Liver (tissue), 9 donors: ENCODE measurements around the gene THEM5. TPM values are rescaled to one million over a fixed set of nuclear protein-coding genes. Genes with fewer than 3 reads are reported as not detected.

ENCODE experiments used
- DNase-seq: peaks from one replicate; pipeline ENCODE4 v3.0.0-alpha.2; 2017; ENCODE audit warnings: low spot score
- H3K27ac ChIP-seq, 2 donors: one replicate each; pipeline ENCODE4 v1.7.0; 2013; ENCODE audit warnings: inconsistent platforms in 2 of 2, low read length in 2 of 2, control low read depth in 1 of 2, low read depth in 1 of 2, mild to moderate bottlenecking in 1 of 2
- H3K27me3 ChIP-seq, 4 donors: one replicate each; pipeline versions ENCODE4 v1.6.1 to v1.7.0; 2013; ENCODE audit warnings: low read length in 3 of 4, inconsistent platforms in 1 of 4, mild to moderate bottlenecking in 1 of 4, moderate library complexity in 1 of 4; ENCODE audit not compliant: control insufficient read depth in 4 of 4, insufficient read depth in 4 of 4
- H3K36me3 ChIP-seq, 4 donors: one replicate each; pipeline versions ENCODE4 v1.6.1 to v1.7.0; 2013; ENCODE audit warnings: low read length in 3 of 4, mild to moderate bottlenecking in 3 of 4, low read depth in 1 of 4, moderate library complexity in 1 of 4; ENCODE audit not compliant: control insufficient read depth in 4 of 4, insufficient read depth in 3 of 4
- H3K4me1 ChIP-seq, 4 donors: one replicate each; pipeline versions ENCODE4 v1.6.1 to v1.7.0; 2013; ENCODE audit warnings: low read length in 3 of 4, mild to moderate bottlenecking in 3 of 4, moderate library complexity in 1 of 4; ENCODE audit not compliant: control insufficient read depth in 4 of 4, insufficient read depth in 4 of 4
- H3K4me3 ChIP-seq, 3 donors: one replicate each; pipeline versions ENCODE4 v1.6.1 to v1.7.0; 2013; ENCODE audit warnings: low read length in 3 of 3, control low read depth in 1 of 3, low read depth in 1 of 3, mild to moderate bottlenecking in 1 of 3
- H3K9ac ChIP-seq, 2 donors: one replicate each; pipeline ENCODE4 v1.7.0; 2013; ENCODE audit warnings: low read length in 2 of 2, mild to moderate bottlenecking in 2 of 2, moderate library complexity in 2 of 2, control low read depth in 1 of 2, low read depth in 1 of 2
- H3K9me3 ChIP-seq, 4 donors: one replicate each; pipeline versions ENCODE4 v1.6.1 to v1.7.0; 2013; ENCODE audit warnings: low read length in 3 of 4; ENCODE audit not compliant: control insufficient read depth in 4 of 4
- EGR1 ChIP-seq, 2 donors: IDR thresholded peaks; 2 replicates each; pipeline ENCODE4 v1.6.1; 2016 to 2018; ENCODE audit warnings: antibody characterized with exemption in 2 of 2, low read depth in 2 of 2
- FOXA1 ChIP-seq: IDR thresholded peaks from 2 replicates; pipeline ENCODE4 v1.6.1; 2016; ENCODE audit warnings: antibody characterized with exemption
- FOXA2 ChIP-seq: IDR thresholded peaks from 2 replicates; pipeline ENCODE4 v1.6.1; 2016; ENCODE audit warnings: antibody characterized with exemption
- HNF4A ChIP-seq, 2 donors: conservative IDR thresholded peaks; 2 replicates each; pipeline ENCODE4 v1.6.1; 2016; ENCODE audit warnings: antibody characterized with exemption in 2 of 2, mild to moderate bottlenecking in 2 of 2
- HNF4G ChIP-seq: IDR thresholded peaks from 2 replicates; pipeline ENCODE4 v1.6.1; 2016; ENCODE audit warnings: antibody characterized with exemption
- NR2F2 ChIP-seq: IDR thresholded peaks from 2 replicates; pipeline ENCODE4 v1.6.1; 2016; ENCODE audit warnings: antibody characterized with exemption
- RAD21 ChIP-seq, 2 donors: IDR thresholded peaks; 2 replicates each; pipeline ENCODE4 v1.6.1; 2016; ENCODE audit warnings: antibody characterized with exemption in 2 of 2, mild to moderate bottlenecking in 2 of 2
- SP1 ChIP-seq: IDR thresholded peaks from 2 replicates; pipeline ENCODE4 v1.6.1; 2018; ENCODE audit warnings: antibody characterized with exemption, mild to moderate bottlenecking
- TAF1 ChIP-seq: conservative IDR thresholded peaks from 2 replicates; pipeline ENCODE4 v1.6.1; 2016; ENCODE audit warnings: antibody characterized with exemption, mild to moderate bottlenecking
- WGBS: extraction: QIAGEN DNeasy Blood & Tissue Kit; methylation state at CpG from one replicate; pipeline ENCODE4 v1.1.7; 2013; 5-methylcytosine and 5-hydroxymethylcytosine counted together
- polyA plus RNA-seq, 2 donors: library from polyadenylated mRNA; stranded (reverse) in 1 of 2; unstranded in 1 of 2; fragments of 200-250 nt in 1 of 2; fragments of >200 nt in 1 of 2; fragmentation: Nextera tagmentation in 1 of 2; extraction: Ambion mirVana in 1 of 2; gene quantifications; one replicate each; pipeline versions ENCODE4 v1.2.1 to v1.2.3, GENCODE V29; 2013 to 2015
- total RNA-seq, 2 donors: library from RNA; depleted of rRNA; stranded (reverse); fragments of >200 nt; gene quantifications; one replicate each; pipeline ENCODE4 v1.2.3, GENCODE V29; 2014
- TF ChIP-seq, protein P1 (sequence below): IDR thresholded peaks from 2 replicates; pipeline ENCODE4 v1.6.1; 2016; ENCODE audit warnings: antibody characterized with exemption
- TF ChIP-seq, protein P2 (sequence below): IDR thresholded peaks from 2 replicates; pipeline ENCODE4 v1.6.1; 2016; ENCODE audit warnings: antibody characterized with exemption
- TF ChIP-seq, protein P3 (sequence below): IDR thresholded peaks from 2 replicates; pipeline ENCODE4 v1.6.1; 2016; ENCODE audit warnings: antibody characterized with exemption, mild to moderate bottlenecking
- TF ChIP-seq, protein P4 (sequence below): IDR thresholded peaks from 2 replicates; pipeline ENCODE4 v1.6.1; 2016; ENCODE audit warnings: antibody characterized with exemption
- TF ChIP-seq, protein P5 (sequence below): fragments of 150-350 bp; IDR thresholded peaks from 2 replicates; pipeline ENCODE4 v1.5.1; 2017; ENCODE audit warnings: improper control_type of control experiment, low read depth, low read length; ENCODE audit not compliant: missing input control
- donor health status: healthy.
- donor health status: healthy.
- donor health status: healthy.
- donor health status: healthy.
- donor health status: healthy.

THEM5 gene
- total and polyA plus RNA-seq, 4 donors, result 0.09 TPM; not detected in 3

DNA sequence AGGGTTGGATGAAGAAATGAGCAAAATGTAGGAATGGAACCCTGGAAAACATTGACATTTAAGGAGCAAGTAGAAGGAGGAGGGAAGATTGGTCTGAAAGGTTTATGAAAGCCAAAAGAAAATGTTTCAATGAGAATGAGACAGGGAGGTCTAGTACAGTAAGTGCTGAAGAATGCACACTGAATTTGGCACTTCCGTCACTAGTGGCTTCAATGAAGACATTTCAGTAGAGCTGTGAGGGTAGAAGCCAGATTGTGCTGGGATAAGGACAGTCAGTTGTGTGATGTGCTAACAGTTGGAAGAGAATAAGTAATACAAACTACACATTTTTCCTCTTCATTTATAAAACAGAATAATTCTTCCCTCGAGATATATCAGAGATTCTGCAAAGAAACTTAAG lies 38.7 kb upstream of the THEM5 start:
- Histone ChIP-seq H3K4me3 (no peak overlapping the region), H3K27me3 (no peaks in the 10 kb centered on the region), H3K27ac (no peak overlapping the region), H3K36me3 (peaks cover 2 to 29% (median 6%) of the 10 kb centered on the region in 4 donors), H3K9ac (no peak overlapping the region), H3K4me1 (no peaks in the 10 kb centered on the region), H3K9me3 (no peaks in the 10 kb centered on the region)
- TF ChIP-seq FOXA1 (no peak), TAF1 (no peak), SP1 (no peak), EGR1 (IDR thresholded peaks at IDR 0.05; ENCODE audit: low read depth in 2 of 2) (no peak), NR2F2 (no peak), RAD21 (IDR thresholded peaks at IDR 0.05) (no peak), FOXA2 (no peak), HNF4G (no peak)
- TF ChIP-seq, protein P1, sequence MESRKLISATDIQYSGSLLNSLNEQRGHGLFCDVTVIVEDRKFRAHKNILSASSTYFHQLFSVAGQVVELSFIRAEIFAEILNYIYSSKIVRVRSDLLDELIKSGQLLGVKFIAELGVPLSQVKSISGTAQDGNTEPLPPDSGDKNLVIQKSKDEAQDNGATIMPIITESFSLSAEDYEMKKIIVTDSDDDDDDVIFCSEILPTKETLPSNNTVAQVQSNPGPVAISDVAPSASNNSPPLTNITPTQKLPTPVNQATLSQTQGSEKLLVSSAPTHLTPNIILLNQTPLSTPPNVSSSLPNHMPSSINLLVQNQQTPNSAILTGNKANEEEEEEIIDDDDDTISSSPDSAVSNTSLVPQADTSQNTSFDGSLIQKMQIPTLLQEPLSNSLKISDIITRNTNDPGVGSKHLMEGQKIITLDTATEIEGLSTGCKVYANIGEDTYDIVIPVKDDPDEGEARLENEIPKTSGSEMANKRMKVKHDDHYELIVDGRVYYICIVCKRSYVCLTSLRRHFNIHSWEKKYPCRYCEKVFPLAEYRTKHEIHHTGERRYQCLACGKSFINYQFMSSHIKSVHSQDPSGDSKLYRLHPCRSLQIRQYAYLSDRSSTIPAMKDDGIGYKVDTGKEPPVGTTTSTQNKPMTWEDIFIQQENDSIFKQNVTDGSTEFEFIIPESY, result no peak
- TF ChIP-seq, protein P2, sequence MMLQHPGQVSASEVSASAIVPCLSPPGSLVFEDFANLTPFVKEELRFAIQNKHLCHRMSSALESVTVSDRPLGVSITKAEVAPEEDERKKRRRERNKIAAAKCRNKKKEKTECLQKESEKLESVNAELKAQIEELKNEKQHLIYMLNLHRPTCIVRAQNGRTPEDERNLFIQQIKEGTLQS, result no peak
- TF ChIP-seq, protein P3, sequence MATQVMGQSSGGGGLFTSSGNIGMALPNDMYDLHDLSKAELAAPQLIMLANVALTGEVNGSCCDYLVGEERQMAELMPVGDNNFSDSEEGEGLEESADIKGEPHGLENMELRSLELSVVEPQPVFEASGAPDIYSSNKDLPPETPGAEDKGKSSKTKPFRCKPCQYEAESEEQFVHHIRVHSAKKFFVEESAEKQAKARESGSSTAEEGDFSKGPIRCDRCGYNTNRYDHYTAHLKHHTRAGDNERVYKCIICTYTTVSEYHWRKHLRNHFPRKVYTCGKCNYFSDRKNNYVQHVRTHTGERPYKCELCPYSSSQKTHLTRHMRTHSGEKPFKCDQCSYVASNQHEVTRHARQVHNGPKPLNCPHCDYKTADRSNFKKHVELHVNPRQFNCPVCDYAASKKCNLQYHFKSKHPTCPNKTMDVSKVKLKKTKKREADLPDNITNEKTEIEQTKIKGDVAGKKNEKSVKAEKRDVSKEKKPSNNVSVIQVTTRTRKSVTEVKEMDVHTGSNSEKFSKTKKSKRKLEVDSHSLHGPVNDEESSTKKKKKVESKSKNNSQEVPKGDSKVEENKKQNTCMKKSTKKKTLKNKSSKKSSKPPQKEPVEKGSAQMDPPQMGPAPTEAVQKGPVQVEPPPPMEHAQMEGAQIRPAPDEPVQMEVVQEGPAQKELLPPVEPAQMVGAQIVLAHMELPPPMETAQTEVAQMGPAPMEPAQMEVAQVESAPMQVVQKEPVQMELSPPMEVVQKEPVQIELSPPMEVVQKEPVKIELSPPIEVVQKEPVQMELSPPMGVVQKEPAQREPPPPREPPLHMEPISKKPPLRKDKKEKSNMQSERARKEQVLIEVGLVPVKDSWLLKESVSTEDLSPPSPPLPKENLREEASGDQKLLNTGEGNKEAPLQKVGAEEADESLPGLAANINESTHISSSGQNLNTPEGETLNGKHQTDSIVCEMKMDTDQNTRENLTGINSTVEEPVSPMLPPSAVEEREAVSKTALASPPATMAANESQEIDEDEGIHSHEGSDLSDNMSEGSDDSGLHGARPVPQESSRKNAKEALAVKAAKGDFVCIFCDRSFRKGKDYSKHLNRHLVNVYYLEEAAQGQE, result no peak
- 95% methylated on average over 2 of the region's 2 CpGs for WGBS
- DNase-seq, result no peak

DNA sequence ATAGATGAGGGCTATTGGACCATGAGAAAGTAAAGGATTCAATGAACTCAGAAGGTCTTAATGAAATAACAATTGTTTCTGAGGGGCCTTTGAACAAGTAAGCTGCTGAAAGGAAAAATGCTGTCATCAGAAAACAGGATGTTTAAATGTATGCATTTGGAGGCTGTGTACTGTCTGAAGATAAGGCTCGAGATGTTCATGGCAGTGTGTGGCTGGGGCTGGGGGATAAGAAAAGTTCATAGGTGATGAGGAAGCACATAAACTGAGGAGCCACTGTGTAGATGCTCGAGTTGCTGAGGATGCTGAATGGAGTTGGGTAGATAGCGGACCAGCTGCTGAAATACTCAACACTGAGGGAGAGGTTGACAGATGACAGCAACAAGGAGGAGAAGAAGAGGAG lies 38.0 kb upstream of the THEM5 start:
- Histone ChIP-seq H3K27ac (no peak overlapping the region), H3K9me3 (no peaks in the 10 kb centered on the region), H3K4me3 (no peak overlapping the region), H3K27me3 (no peaks in the 10 kb centered on the region), H3K4me1 (no peaks in the 10 kb centered on the region), H3K36me3 (peaks cover 2 to 28% (median 7%) of the 10 kb centered on the region in 4 donors), H3K9ac (no peak overlapping the region)
- 83% methylated on average over 3 of the region's 3 CpGs for WGBS
- TF ChIP-seq FOXA2, result no peak
- TF ChIP-seq, protein P4, sequence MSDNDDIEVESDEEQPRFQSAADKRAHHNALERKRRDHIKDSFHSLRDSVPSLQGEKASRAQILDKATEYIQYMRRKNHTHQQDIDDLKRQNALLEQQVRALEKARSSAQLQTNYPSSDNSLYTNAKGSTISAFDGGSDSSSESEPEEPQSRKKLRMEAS, result no peak
- TF ChIP-seq, protein P5, sequence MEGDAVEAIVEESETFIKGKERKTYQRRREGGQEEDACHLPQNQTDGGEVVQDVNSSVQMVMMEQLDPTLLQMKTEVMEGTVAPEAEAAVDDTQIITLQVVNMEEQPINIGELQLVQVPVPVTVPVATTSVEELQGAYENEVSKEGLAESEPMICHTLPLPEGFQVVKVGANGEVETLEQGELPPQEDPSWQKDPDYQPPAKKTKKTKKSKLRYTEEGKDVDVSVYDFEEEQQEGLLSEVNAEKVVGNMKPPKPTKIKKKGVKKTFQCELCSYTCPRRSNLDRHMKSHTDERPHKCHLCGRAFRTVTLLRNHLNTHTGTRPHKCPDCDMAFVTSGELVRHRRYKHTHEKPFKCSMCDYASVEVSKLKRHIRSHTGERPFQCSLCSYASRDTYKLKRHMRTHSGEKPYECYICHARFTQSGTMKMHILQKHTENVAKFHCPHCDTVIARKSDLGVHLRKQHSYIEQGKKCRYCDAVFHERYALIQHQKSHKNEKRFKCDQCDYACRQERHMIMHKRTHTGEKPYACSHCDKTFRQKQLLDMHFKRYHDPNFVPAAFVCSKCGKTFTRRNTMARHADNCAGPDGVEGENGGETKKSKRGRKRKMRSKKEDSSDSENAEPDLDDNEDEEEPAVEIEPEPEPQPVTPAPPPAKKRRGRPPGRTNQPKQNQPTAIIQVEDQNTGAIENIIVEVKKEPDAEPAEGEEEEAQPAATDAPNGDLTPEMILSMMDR, result no peak
- TF ChIP-seq RAD21 (IDR thresholded peaks at IDR 0.05), result no peak
- TF ChIP-seq HNF4G, result no peak
- TF ChIP-seq NR2F2, result no peak
- TF ChIP-seq, protein P1, result no peak
- TF ChIP-seq HNF4A (conservative IDR thresholded peaks at IDR 0.05), result no peak
- TF ChIP-seq, protein P3, result no peak
- no peak for DNase-seq
